ENCODE results near the gene RDH5. TPM values are rescaled to one million over a fixed set of nuclear protein-coding genes. Genes with fewer than 3 reads are reported as not detected.

The RDH5 gene
- total RNA-seq, 1 experiment from 2014 or later = 6.7 TPM

GRCh38 chr12:55733858-55734257 lies 13.7 kb downstream of the RDH5 start:
- no peak overlapping the region for H3K4me3 ChIP-seq (ENCODE audit: low read depth, low read length, poor library complexity, severe bottlenecking)
- H3K27me3 ChIP-seq (replicated peaks; ENCODE audit: insufficient read depth, low read depth, low read length, poor library complexity) = no peaks in the 10 kb centered on the region
- ChIA-PET CTCF (interaction anchor here (0.6 to 0.7 kb wide), 2 partner anchors 11 to 54 kb away, joined by 5 to 7 read pairs; no protein-coding TSS in a partner anchor), POLR2A (ENCODE audit: low non-redundant PET) (interaction anchor here (0.6 to 0.7 kb wide), 2 partner anchors 12 to 102 kb away, joined by 3 to 4 read pairs; no protein-coding TSS in a partner anchor)
- intact Hi-C loops (cut with micrococcal nuclease; ENCODE audit: unreplicated experiment) = no loop called here
- H3K9me3 ChIP-seq (ENCODE audit: low read depth, low read length, poor library complexity, severe bottlenecking) = no peaks in the 10 kb centered on the region
- H3K4me1 ChIP-seq (ENCODE audit: insufficient read depth, low read length, poor library complexity, severe bottlenecking) = peaks cover 26% of the 10 kb centered on the region
- no peak for DNase-seq (ENCODE audit: low spot score)
- TF ChIP-seq, protein P1, sequence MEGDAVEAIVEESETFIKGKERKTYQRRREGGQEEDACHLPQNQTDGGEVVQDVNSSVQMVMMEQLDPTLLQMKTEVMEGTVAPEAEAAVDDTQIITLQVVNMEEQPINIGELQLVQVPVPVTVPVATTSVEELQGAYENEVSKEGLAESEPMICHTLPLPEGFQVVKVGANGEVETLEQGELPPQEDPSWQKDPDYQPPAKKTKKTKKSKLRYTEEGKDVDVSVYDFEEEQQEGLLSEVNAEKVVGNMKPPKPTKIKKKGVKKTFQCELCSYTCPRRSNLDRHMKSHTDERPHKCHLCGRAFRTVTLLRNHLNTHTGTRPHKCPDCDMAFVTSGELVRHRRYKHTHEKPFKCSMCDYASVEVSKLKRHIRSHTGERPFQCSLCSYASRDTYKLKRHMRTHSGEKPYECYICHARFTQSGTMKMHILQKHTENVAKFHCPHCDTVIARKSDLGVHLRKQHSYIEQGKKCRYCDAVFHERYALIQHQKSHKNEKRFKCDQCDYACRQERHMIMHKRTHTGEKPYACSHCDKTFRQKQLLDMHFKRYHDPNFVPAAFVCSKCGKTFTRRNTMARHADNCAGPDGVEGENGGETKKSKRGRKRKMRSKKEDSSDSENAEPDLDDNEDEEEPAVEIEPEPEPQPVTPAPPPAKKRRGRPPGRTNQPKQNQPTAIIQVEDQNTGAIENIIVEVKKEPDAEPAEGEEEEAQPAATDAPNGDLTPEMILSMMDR (conservative IDR thresholded peaks at IDR 0.05; ENCODE audit: low read depth, low read length) = no peak
- no peak for TF ChIP-seq EZH2 (IDR thresholded peaks at IDR 0.05; ENCODE audit: borderline replicate concordance, low read depth, low read length, poor library complexity, severe bottlenecking)
- no TSS peak for BruUV-seq (replicated peaks)
- H3K36me3 ChIP-seq (ENCODE audit: insufficient read depth, low read length, poor library complexity, severe bottlenecking) = no peaks in the 10 kb centered on the region
- H3K27ac ChIP-seq (ENCODE audit: low read depth, low read length, poor library complexity, severe bottlenecking) = no peak overlapping the region

GRCh38 chr12:55734595-55734994 lies 14.4 kb downstream of the RDH5 start:
- intact Hi-C loops (cut with micrococcal nuclease; ENCODE audit: unreplicated experiment) = no loop called here
- no TSS peak for BruUV-seq (replicated peaks)
- H3K36me3 ChIP-seq (ENCODE audit: insufficient read depth, low read length, poor library complexity, severe bottlenecking) = no peaks in the 10 kb centered on the region
- H3K27me3 ChIP-seq (replicated peaks; ENCODE audit: insufficient read depth, low read depth, low read length, poor library complexity) = no peaks in the 10 kb centered on the region
- H3K27ac ChIP-seq (ENCODE audit: low read depth, low read length, poor library complexity, severe bottlenecking) = no peak overlapping the region
- no peak overlapping the region for H3K4me3 ChIP-seq (ENCODE audit: low read depth, low read length, poor library complexity, severe bottlenecking)
- CTCF ChIA-PET = interaction anchor here (0.6 kb wide), 1 partner anchor 55 kb away, joined by 5 read pairs; no protein-coding TSS in a partner anchor
- no peak for DNase-seq (ENCODE audit: low spot score)
- POLR2A ChIA-PET (ENCODE audit: low non-redundant PET) = interaction anchor here (0.7 kb wide), 1 partner anchor 13 kb away, joined by 3 read pairs; no protein-coding TSS in a partner anchor
- no peak for TF ChIP-seq EZH2 (IDR thresholded peaks at IDR 0.05; ENCODE audit: borderline replicate concordance, low read depth, low read length, poor library complexity, severe bottlenecking)
- TF ChIP-seq, protein P1 (conservative IDR thresholded peaks at IDR 0.05; ENCODE audit: low read depth, low read length) = no peak
- H3K9me3 ChIP-seq (ENCODE audit: low read depth, low read length, poor library complexity, severe bottlenecking) = no peaks in the 10 kb centered on the region
- H3K4me1 ChIP-seq (ENCODE audit: insufficient read depth, low read length, poor library complexity, severe bottlenecking) = peaks cover 25% of the 10 kb centered on the region

GRCh38 chr12:55736076-55736475 lies 15.9 kb downstream of the RDH5 start:
- POLR2A ChIA-PET (ENCODE audit: low non-redundant PET) = no interaction called here
- intact Hi-C loops (cut with micrococcal nuclease; ENCODE audit: unreplicated experiment) = loop anchor here (5.0 kb wide), 1 partner anchor 81 kb away; the partner anchor contains the start of genes ORMDL2 and SARNP
- BruUV-seq (replicated peaks) = no TSS peak

More at GRCh38 chr12:55736076-55736475, 15.9 kb downstream of the RDH5 start:
- Histone ChIP-seq H3K27ac (ENCODE audit: low read depth, low read length, poor library complexity, severe bottlenecking) (no peak overlapping the region), H3K4me3 (ENCODE audit: low read depth, low read length, poor library complexity, severe bottlenecking) (no peak overlapping the region), H3K4me1 (ENCODE audit: insufficient read depth, low read length, poor library complexity, severe bottlenecking) (peaks cover 15% of the 10 kb centered on the region), H3K27me3 (replicated peaks; ENCODE audit: insufficient read depth, low read depth, low read length, poor library complexity) (no peaks in the 10 kb centered on the region), H3K9me3 (ENCODE audit: low read depth, low read length, poor library complexity, severe bottlenecking) (no peaks in the 10 kb centered on the region), H3K36me3 (ENCODE audit: insufficient read depth, low read length, poor library complexity, severe bottlenecking) (no peaks in the 10 kb centered on the region)
- no peak for DNase-seq (ENCODE audit: low spot score)
- no peak for TF ChIP-seq EZH2 (IDR thresholded peaks at IDR 0.05; ENCODE audit: borderline replicate concordance, low read depth, low read length, poor library complexity, severe bottlenecking)
- TF ChIP-seq, protein P1 (conservative IDR thresholded peaks at IDR 0.05; ENCODE audit: low read depth, low read length) = no peak
- CTCF ChIA-PET = interaction anchor here (1.0 kb wide), 1 partner anchor 55 kb away, joined by 8 read pairs; a partner anchor contains a TSS

All from A673 (cell line).